Erythroblast (primary cell): ENCODE results near the gene LRRC63.

Experiments used
- GATA1 ChIP-seq: IDR thresholded peaks from 2 replicates; pipeline ENCODE4 v1.6.1; 2011; ENCODE audit warnings: low read depth, mild to moderate bottlenecking, control low read depth, low read length, moderate library complexity
- POLR2A ChIP-seq: IDR thresholded peaks from 2 replicates; pipeline ENCODE4 v1.6.1; 2011; ENCODE audit warnings: mild to moderate bottlenecking, low read length

DNA sequence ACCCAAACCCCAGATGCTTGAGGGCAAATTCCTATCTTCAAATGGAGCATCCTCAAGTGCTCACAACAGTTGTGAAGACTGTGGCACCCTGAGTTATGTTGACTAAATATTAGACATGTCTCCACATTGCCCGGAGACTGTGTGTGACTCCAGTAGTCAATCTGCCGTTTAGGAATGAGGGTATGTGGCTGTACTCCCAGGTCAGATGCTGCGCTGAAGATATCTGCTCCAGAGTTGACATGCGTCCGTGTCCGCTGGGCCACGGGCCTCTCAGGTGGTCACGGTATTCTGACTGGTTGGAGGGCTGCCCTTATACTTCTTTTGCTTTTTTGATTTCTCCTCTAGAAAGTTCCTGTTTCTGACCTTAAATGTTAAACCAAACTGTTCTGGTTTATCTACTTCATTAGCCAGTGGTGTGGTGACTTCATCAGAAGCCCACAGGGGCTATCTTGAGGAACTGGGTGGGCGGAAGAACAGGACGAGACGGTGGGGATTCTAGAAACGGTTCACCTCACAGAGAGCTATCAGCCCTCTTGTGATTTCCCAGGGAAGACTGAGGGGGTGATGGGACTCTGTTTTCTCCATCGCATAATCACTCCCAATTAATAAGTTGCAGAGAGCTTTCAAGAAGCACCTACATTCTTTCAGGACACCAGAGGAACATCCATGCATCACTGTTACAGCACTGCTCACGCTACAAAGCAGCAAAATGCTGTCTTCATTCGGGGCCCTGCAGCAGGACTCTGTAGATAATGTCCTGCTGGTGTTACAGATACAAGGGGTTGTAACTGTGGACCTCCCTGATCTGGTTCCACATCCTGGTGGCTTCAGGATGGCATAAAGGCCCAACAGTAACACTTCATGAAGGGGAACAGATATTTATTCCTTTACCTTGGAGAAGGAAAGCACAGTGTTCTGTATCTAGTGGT is 28.4 kb upstream of the LRRC63 start:
- TF ChIP-seq POLR2A (no peak), GATA1 (no peak)
